Tibial nerve (tissue), 4 donors: ENCODE measurements around the gene GCK. TPM values are rescaled to one million over a fixed set of nuclear protein-coding genes. Genes with fewer than 3 reads are reported as not detected.
A peak's percentile ranks its signal among the peaks of the same experiment; 100 is the strongest.

Experiments
- DNase-seq, 2 donors: peaks; one replicate each; pipeline ENCODE4 v3.0.0-alpha.2; 2019; ENCODE audit warnings: low spot score in 2 of 2
- H3K27ac ChIP-seq, 4 donors: fragments of 200-600 bp; sonication (generic) in 3 of 4; one replicate each; pipeline ENCODE4 v1.5.1; 2017 to 2019; ENCODE audit warnings: mild to moderate bottlenecking in 1 of 4
- H3K27me3 ChIP-seq, 2 donors: fragments of 200-600 bp; sonication (generic) in 1 of 2; one replicate each; pipeline versions ENCODE4 v1.5.1 to v1.6.0; 2017 to 2019
- H3K36me3 ChIP-seq, 3 donors: fragments of 200-600 bp; sonication (generic); one replicate each; pipeline ENCODE4 v1.5.1; 2018 to 2019
- H3K4me1 ChIP-seq, 4 donors: fragments of 200-600 bp; sonication (generic) in 3 of 4; one replicate each; pipeline ENCODE4 v1.5.1; 2017 to 2019
- H3K4me3 ChIP-seq, 4 donors: fragments of 200-600 bp; sonication (generic) in 3 of 4; one replicate each; pipeline ENCODE4 v1.5.1; 2017 to 2019; ENCODE audit warnings: mild to moderate bottlenecking in 1 of 4, moderate library complexity in 1 of 4
- H3K9me3 ChIP-seq, 4 donors: fragments of 200-600 bp; sonication (generic) in 3 of 4; one replicate each; pipeline ENCODE4 v1.5.1; 2017 to 2019
- CTCF ChIP-seq, 5 experiments: fragments of 200-600 bp in 3 of 5; fragments of 450-650 bp in 2 of 5; sonication (generic) in 3 of 5; IDR thresholded peaks; one replicate each; pipeline ENCODE4 v1.5.1; 2016 to 2019; ENCODE audit warnings: antibody characterized with exemption in 5 of 5, mild to moderate bottlenecking in 3 of 5, moderate library complexity in 2 of 5
- EP300 ChIP-seq, 2 donors: sonication (generic); formaldehyde crosslinking; IDR thresholded peaks; one replicate each; pipeline ENCODE4 v1.6.1; 2017; ENCODE audit warnings: antibody characterized with exemption in 2 of 2, mild to moderate bottlenecking in 1 of 2
- POLR2A ChIP-seq, 2 donors: fragments of 450-650 bp; IDR thresholded peaks; one replicate each; pipeline ENCODE4 v1.6.1; 2017; ENCODE audit warnings: antibody characterized with exemption in 2 of 2, mild to moderate bottlenecking in 2 of 2, moderate library complexity in 2 of 2
- WGBS, 2 donors: methylation state at CpG; one replicate each; pipeline ENCODE4 v1.1.5; 2018; 5-methylcytosine and 5-hydroxymethylcytosine counted together
- total RNA-seq, 4 donors: library from RNA; depleted of rRNA; stranded (reverse); fragments of >200 nt; gene quantifications; one replicate each; pipeline ENCODE4 v1.1.0, GENCODE V29; 2016

Gene GCK
- total RNA-seq, 4 donors from 2014 or later, result 2.3 to 3.0 (median 2.4) TPM; not detected in 1

GRCh38 chr7:44103566-44103922, 85.7 kb downstream of the GCK start:
- peaks cover 0 to 79% (median 24%) of the 10 kb centered on the region in 4 donors for H3K4me1 ChIP-seq
- TF ChIP-seq POLR2A (IDR thresholded peaks at IDR 0.05) (no peak), CTCF (IDR thresholded peaks at IDR 0.05) (no peak), EP300 (IDR thresholded peaks at IDR 0.05) (no peak)
- 55 to 74% methylated on average over 7 to 8 of the region's 8 CpGs for WGBS, 2 donors

GRCh38 chr7:44102846-44103565, 86.2 kb downstream of the GCK start:
- no peak for DNase-seq
- WGBS, 2 donors, result 77 to 84% methylated on average over 8 of the region's 8 CpGs

More at GRCh38 chr7:44103566-44103922, 85.7 kb downstream of the GCK start:
- no peaks in the 10 kb centered on the region for H3K27me3 ChIP-seq
- no peak for DNase-seq
- H3K36me3 ChIP-seq, result peaks cover 0 to 21% (median 0%) of the 10 kb centered on the region in 3 donors
- H3K4me3 ChIP-seq, result peak overlapping the region in 1 of 4 donors; percentile 78
- peak overlapping the region; percentile 74 to 97 (median 91) for H3K27ac ChIP-seq
- H3K9me3 ChIP-seq, result no peaks in the 10 kb centered on the region

GRCh38 chr7:44101966-44102845, 87.0 kb downstream of the GCK start:
- Histone ChIP-seq H3K36me3 (peaks cover 0 to 8% (median 0%) of the 10 kb centered on the region in 3 donors), H3K4me3 (no peak overlapping the region), H3K4me1 (peaks cover 0 to 72% (median 23%) of the 10 kb centered on the region in 4 donors), H3K27ac (peak overlapping the region; percentile 34 to 97 (median 82)), H3K27me3 (no peaks in the 10 kb centered on the region), H3K9me3 (no peaks in the 10 kb centered on the region)
- WGBS, 2 donors, result 72 to 73% methylated on average over 13 to 14 of the region's 14 CpGs
- DNase-seq, result peak; percentile 59 to 60
- TF ChIP-seq EP300 (IDR thresholded peaks at IDR 0.05), result peak in 1 of 2 donors; percentile 50
- no peak for TF ChIP-seq CTCF (IDR thresholded peaks at IDR 0.05)

More at GRCh38 chr7:44102846-44103565, 86.2 kb downstream of the GCK start:
- peaks cover 0 to 16% (median 0%) of the 10 kb centered on the region in 3 donors for H3K36me3 ChIP-seq
- H3K27ac ChIP-seq, result peak overlapping the region; percentile 25 to 97 (median 82)
- peaks cover 0 to 75% (median 24%) of the 10 kb centered on the region in 4 donors for H3K4me1 ChIP-seq
- no peaks in the 10 kb centered on the region for H3K27me3 ChIP-seq
- no peaks in the 10 kb centered on the region for H3K9me3 ChIP-seq
- TF ChIP-seq CTCF (IDR thresholded peaks at IDR 0.05), result no peak
- TF ChIP-seq EP300 (IDR thresholded peaks at IDR 0.05), result no peak
- no peak for TF ChIP-seq POLR2A (IDR thresholded peaks at IDR 0.05)
- no peak overlapping the region for H3K4me3 ChIP-seq

- H3K36me3 ChIP-seq, result peaks cover 0 to under 1% (median 0%) of the 10 kb centered on the region in 3 donors
- H3K9me3 ChIP-seq, result no peaks in the 10 kb centered on the region
- TF ChIP-seq EP300 (IDR thresholded peaks at IDR 0.05) (no peak), CTCF (IDR thresholded peaks at IDR 0.05) (no peak), POLR2A (IDR thresholded peaks at IDR 0.05) (no peak)
- peaks cover 0 to 64% (median 21%) of the 10 kb centered on the region in 4 donors for H3K4me1 ChIP-seq
- H3K27ac ChIP-seq, result peak overlapping the region; percentile 40 to 97 (median 82)
- H3K4me3 ChIP-seq, result no peak overlapping the region
- DNase-seq, result no peak
- H3K27me3 ChIP-seq, result no peaks in the 10 kb centered on the region
- WGBS, 2 donors, result 73 to 92% methylated on average over 3 of the region's 3 CpGs
These were observed 87.8 kb downstream of the GCK start for GRCh38 chr7:44101303-44101965.
